Measurements from ENCODE around the gene CDKL4.

DNA sequence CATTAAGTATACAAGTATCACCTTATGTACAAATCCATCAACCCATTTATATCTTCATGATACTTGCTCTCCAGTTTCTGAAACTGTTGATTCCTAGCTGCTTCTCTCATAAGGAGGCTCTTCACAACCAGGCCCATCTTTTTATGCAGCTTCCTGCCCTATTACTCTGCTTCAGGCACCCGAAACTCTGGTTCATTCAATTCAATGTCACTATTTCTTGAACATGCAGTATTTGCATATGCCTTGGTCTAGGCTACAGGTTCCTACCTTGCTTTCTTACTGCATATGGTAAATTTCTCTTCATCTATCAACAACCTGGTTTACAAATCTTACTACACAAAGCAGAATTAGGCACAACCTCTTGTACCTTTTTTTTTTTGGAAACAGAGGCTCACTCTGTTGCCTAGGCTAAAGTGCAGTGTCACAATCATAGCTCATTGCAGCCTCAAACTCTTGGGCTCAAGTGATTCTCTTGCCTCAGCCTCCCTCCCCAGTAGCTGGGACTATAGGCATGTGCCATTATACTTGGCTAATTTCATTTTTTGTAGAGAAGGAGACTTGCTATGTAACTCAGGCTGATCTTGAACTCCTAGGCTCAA is 2.7 kb upstream of the CDKL4 start:
- TF ChIP-seq CTCF (IDR thresholded peaks at IDR 0.05) (no peak), POLR2A (IDR thresholded peaks at IDR 0.05) (no peak)

All from thyroid gland (tissue), 4 donors.